Ascending aorta (tissue), 2 donors: ENCODE results near the gene EVI5L. TPM values are rescaled to one million over a fixed set of nuclear protein-coding genes. Genes with fewer than 3 reads are reported as not detected.

Experiments used
- DNase-seq, 2 donors: peaks; one replicate each; pipeline ENCODE4 v3.0.0-alpha.2; 2019; ENCODE audit warnings: low spot score in 2 of 2
- H3K27ac ChIP-seq, 2 donors: fragments of 200-600 bp; sonication (generic); one replicate each; pipeline ENCODE4 v1.5.1; 2016 to 2017; ENCODE audit warnings: mild to moderate bottlenecking in 1 of 2
- H3K27me3 ChIP-seq: fragments of 200-600 bp; sonication (generic); one replicate; pipeline ENCODE4 v1.5.1; 2017
- H3K36me3 ChIP-seq, 2 donors: fragments of 200-600 bp; sonication (generic); one replicate each; pipeline ENCODE4 v1.5.1; 2016
- H3K4me1 ChIP-seq, 2 donors: fragments of 200-600 bp; sonication (generic); one replicate each; pipeline ENCODE4 v1.5.1; 2016 to 2017; ENCODE audit warnings: mild to moderate bottlenecking in 1 of 2
- H3K4me3 ChIP-seq, 2 donors: fragments of 200-600 bp; sonication (generic); one replicate each; pipeline ENCODE4 v1.5.1; 2016 to 2017; ENCODE audit warnings: mild to moderate bottlenecking in 1 of 2
- H3K9me3 ChIP-seq, 2 donors: fragments of 200-600 bp; sonication (generic); one replicate each; pipeline ENCODE4 v1.5.1; 2016
- CTCF ChIP-seq, 3 experiments: fragments of 200-600 bp in 2 of 3; fragments of 450-650 bp in 1 of 3; sonication (generic) in 2 of 3; IDR thresholded peaks; one replicate each; pipeline ENCODE4 v1.5.1; 2016 to 2019; ENCODE audit warnings: antibody characterized with exemption in 3 of 3, mild to moderate bottlenecking in 1 of 3, moderate library complexity in 1 of 3
- intact Hi-C: fragments of 100-400 bp; cut with DNase I; formaldehyde crosslinking; loops from one replicate; pipeline ENCODE4 v1.15.1; 2023
- total RNA-seq: library from RNA; depleted of rRNA; stranded (reverse); fragments of >200 nt; gene quantifications from one replicate; pipeline ENCODE4 v1.1.0, GENCODE V29; 2016

Gene EVI5L
- total RNA-seq, 1 donor from 2014 or later, result 27.7 TPM

- no peak for TF ChIP-seq CTCF (IDR thresholded peaks at IDR 0.05)
- H3K36me3 ChIP-seq, result no peaks in the 10 kb centered on the region
- H3K27ac ChIP-seq, result no peak overlapping the region
- H3K4me1 ChIP-seq, result no peaks in the 10 kb centered on the region
- intact Hi-C loops, result no loop called here
- no peaks in the 10 kb centered on the region for H3K27me3 ChIP-seq
- H3K9me3 ChIP-seq, result peaks cover 0 to 9% of the 10 kb centered on the region in 2 donors
- no peak overlapping the region for H3K4me3 ChIP-seq
- no peak for DNase-seq
These were observed 12.2 kb upstream of the EVI5L start for GRCh38 chr19:7817801-7818200.

- no peaks in the 10 kb centered on the region for H3K4me1 ChIP-seq
- no peak overlapping the region for H3K27ac ChIP-seq
- peaks cover 0 to 9% of the 10 kb centered on the region in 2 donors for H3K9me3 ChIP-seq
- H3K27me3 ChIP-seq, result no peaks in the 10 kb centered on the region
- DNase-seq, result no peak
- intact Hi-C loops, result no loop called here
- TF ChIP-seq CTCF (IDR thresholded peaks at IDR 0.05), result no peak
- H3K4me3 ChIP-seq, result no peak overlapping the region
- no peaks in the 10 kb centered on the region for H3K36me3 ChIP-seq
These were observed 11.2 kb upstream of the EVI5L start for GRCh38 chr19:7818806-7819205.

- Histone ChIP-seq H3K4me1 (no peaks in the 10 kb centered on the region), H3K36me3 (no peaks in the 10 kb centered on the region), H3K9me3 (peaks cover 0 to 9% of the 10 kb centered on the region in 2 donors), H3K27ac (no peak overlapping the region), H3K27me3 (no peaks in the 10 kb centered on the region), H3K4me3 (no peak overlapping the region)
- DNase-seq, result no peak
- intact Hi-C loops, result no loop called here
- no peak for TF ChIP-seq CTCF (IDR thresholded peaks at IDR 0.05)
These were observed 10.7 kb upstream of the EVI5L start for GRCh38 chr19:7819337-7819736.

GRCh38 chr19:7820588-7820987 is 9.4 kb upstream of the EVI5L start:
- intact Hi-C loops, result loop anchor here (10.0 kb wide), 1 partner anchor 1076 kb away; no protein-coding TSS in a partner anchor
- TF ChIP-seq CTCF (IDR thresholded peaks at IDR 0.05), result no peak
- Histone ChIP-seq H3K4me1 (no peaks in the 10 kb centered on the region), H3K9me3 (peaks cover 0 to 9% of the 10 kb centered on the region in 2 donors), H3K27me3 (no peaks in the 10 kb centered on the region), H3K36me3 (no peaks in the 10 kb centered on the region), H3K4me3 (no peak overlapping the region), H3K27ac (no peak overlapping the region)
- no peak for DNase-seq

GRCh38 chr19:7822910-7823515 is 7.0 kb upstream of the EVI5L start:
- Histone ChIP-seq H3K27ac (no peak overlapping the region), H3K36me3 (no peaks in the 10 kb centered on the region), H3K4me1 (no peaks in the 10 kb centered on the region), H3K4me3 (no peak overlapping the region), H3K27me3 (no peaks in the 10 kb centered on the region), H3K9me3 (no peaks in the 10 kb centered on the region)
- no peak for TF ChIP-seq CTCF (IDR thresholded peaks at IDR 0.05)
- intact Hi-C loops, result loop anchor here (10.0 kb wide), 1 partner anchor 1078 kb away; no protein-coding TSS in a partner anchor
- DNase-seq, result no peak
